Activated CD4-positive, alpha-beta T cell treated with anti-CD3 and anti-CD28 coated beads, Interleukin-10, Interleukin-2, amounts not matched to agents 100 ng/mL and 50 ng/mL, durations not matched to agents 16 hours and 8 hours (primary cell): Measurements from ENCODE around the gene ITPKA.

Experiments used
- DNase-seq: peaks from one replicate; pipeline ENCODE4 v3.0.0-alpha.2; 2020

ITPKA gene

DNA sequence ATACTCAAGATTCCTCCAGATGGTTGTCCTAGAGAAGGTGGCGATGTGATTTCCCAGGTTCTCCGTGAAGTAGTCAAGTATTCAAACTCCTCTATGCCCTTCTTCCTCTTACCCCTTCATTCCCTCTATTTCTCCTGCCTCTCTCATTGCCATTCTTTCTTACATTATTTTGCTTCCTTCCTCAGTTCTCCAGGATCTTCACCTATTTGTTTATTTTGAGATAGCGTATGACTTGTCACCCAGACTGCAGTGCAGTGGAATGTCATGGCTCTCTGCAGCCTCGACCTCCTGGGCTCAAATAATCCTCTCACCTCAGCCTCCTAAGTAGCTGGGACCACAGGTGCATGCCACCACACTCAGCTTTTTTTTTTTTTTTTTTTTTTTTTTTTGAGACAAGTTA lies 1.8 kb upstream of the ITPKA start:
- no peak for DNase-seq

- no peak for DNase-seq
Measured at GRCh38 chr15:41492597-41493204, 973 bp upstream of the ITPKA start.

DNA sequence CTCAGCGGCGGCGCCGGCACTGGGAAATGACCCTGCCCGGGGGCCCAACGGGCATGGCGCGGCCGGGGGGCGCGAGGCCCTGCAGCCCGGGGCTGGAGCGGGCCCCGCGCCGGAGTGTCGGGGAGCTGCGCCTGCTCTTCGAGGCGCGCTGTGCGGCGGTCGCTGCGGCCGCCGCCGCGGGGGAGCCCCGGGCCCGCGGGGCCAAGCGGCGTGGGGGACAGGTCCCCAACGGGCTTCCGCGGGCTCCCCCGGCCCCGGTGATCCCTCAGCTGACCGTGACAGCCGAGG lies 172 bp downstream of the ITPKA start:
- no peak for DNase-seq

DNA sequence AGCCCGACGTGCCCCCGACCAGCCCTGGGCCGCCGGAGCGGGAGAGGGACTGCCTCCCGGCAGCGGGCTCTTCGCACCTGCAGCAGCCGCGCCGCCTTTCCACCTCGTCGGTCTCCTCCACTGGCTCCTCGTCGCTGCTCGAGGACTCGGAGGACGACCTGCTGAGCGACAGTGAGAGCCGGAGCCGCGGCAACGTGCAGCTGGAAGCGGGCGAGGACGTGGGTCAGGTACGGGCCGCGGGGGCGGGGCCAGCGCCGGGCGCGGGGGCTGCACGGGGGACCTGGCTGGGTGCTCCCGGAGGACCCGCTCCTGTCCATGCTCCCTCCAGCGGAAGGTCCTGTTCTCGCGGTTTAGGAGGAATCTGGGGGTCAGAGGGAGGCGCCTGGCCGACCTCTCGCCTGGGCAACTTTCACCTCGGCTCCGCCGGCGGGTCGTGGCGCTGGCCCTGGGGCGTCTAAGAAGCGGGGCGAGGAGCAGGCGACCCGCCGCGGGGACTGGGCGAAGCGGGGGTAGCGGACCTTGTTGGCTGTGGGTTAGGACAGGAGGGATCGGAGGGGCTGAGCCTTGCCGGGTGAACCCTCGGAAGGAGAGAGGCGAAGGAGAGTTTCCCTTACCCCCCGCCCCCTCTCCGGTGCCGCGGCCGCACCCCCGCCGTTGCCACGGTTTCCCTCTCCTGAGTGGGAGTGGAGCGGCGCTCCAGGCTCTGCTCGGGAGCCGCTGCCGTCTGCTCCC lies 682 bp downstream of the ITPKA start:
- peak; percentile 43 for DNase-seq

DNA sequence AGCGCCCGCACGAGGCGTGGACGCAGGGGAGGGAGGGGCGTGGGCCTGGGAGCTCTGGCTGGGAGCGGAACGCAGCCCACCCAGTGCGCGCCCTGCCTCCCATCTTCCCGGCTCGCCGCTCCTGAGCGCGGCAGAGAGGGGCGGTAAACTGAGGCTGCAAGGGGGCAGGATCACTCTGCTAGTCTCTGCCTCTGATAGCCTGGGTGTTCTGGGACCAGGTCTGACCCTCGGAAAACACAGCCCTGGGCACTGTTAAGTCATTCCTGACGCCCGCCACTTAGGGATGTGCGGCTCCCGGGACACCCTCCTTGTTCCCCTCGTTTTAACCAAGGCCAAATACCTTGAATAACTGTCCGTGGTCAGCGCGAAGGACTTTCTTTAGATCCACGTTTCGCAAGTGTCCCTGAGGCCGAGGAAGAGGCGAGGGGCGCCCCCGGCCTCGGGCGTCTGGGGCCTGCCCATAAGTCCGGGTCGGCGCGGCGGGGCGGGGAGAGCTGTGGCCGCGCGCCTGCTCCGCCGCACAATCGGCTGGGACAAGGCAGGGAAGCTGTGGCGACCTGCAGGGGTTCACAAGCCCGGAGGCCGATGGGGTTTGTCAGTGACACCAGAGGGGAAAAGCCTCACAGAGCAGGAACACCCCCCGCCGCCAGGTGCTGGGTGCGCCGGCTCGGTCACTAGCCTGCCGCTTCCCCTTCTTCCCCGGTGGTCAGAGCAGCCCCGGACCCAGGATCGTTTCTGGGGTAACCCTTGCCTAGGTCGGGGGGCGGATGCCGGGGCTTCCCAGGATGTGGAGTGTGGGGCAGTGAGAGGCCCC lies 1.5 kb downstream of the ITPKA start:
- no peak for DNase-seq

GRCh38 chr15:41495736-41496599 lies 2.3 kb downstream of the ITPKA start:
- no peak for DNase-seq

DNA sequence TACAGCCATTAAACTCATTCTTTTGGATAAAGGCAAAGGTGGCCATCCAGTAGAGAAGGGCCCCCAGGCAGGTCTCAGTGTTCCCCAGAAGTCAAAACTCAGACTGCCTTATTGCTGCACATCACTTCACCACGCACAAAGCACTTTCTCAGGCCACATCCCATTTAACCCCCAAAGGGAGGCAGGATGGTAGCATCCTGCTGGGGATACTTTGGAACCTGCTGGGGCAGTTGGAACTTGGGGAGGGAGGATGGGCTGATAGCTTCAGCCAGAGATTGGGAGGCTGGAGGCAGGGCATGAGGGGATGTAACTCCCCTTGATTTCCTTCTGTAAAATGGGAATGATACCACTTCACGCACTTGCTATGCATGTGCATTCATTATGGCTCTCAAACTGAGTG lies 5.0 kb downstream of the ITPKA start:
- no peak for DNase-seq

- no peak for DNase-seq
Measured at GRCh38 chr15:41499109-41499851, 5.6 kb downstream of the ITPKA start.

GRCh38 chr15:41501191-41501917 lies 7.7 kb downstream of the ITPKA start:
- peak; percentile 49 for DNase-seq

DNA sequence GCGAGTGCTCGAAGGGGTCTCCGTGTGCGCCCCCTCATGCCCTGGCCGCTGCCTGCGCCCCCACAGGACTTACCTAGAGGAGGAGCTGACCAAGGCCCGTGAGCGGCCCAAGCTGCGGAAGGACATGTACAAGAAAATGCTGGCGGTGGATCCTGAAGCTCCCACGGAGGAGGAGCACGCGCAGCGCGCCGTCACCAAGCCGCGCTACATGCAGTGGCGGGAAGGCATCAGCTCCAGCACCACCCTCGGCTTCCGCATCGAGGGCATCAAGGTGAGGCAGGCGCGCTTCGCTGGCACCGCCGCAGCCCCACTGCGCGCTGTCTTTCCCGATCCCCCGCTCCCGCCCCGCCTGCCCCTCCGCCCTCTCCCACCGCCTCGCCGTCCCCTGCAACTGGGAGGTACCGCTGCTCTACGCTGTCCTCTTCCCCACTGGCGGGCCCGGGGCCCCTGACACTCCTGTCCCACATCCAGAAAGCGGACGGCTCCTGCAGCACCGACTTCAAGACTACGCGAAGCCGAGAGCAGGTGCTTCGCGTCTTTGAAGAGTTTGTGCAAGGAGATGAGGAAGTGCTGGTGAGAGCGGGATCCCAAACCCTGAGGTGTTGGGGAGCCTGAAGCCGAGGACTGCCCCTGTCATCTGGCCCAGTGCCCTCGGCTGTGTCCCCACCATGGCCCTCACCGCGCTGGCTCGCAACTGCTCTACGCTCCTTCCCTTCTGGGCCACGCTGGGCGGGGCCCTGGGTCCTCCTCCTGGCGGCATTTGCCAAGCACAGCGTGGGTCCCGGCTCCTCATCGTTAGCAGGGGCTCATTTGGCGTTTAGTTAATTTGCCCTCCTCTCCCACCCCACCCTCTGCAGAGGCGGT lies 8.5 kb downstream of the ITPKA start:
- no peak for DNase-seq

GRCh38 chr15:41502795-41503668 lies 9.4 kb downstream of the ITPKA start:
- DNase-seq = no peak

GRCh38 chr15:41503669-41504010 lies 10.0 kb downstream of the ITPKA start:
- DNase-seq = no peak

- DNase-seq = no peak
Measured at GRCh38 chr15:41504751-41505492, 11.2 kb downstream of the ITPKA start.

GRCh38 chr15:41505776-41506175 lies 12.1 kb downstream of the ITPKA start:
- DNase-seq = no peak

DNA sequence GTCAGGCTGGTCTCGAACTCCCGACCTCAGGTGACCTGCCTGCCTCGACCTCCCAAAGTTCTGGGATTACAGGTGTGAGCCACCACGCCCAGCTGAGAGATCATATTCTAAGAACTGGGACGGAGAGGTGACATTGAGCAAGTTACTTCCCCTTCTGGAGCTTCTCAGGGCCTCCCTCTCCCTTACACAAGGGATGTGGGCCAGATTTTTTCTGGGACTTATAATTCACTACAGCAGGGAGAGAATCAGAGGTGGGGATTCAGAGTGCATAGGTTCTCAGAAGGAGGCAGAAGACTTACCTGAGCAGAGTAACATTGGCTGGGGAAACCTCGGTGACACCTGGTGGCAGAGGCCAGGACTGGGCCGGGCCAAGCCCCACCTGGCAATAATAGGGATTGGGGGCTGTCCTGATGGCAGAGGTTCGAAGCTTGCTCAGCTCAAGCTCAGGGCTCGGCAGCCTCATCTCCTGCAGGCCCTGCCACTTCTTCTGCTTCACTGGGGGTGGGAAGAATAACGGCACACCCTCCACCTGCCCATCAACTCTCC lies 13.2 kb downstream of the ITPKA start:
- DNase-seq = no peak

GRCh38 chr15:41507820-41508290 lies 14.2 kb downstream of the ITPKA start:
- no peak for DNase-seq

GRCh38 chr15:41510728-41511127 lies 17.1 kb downstream of the ITPKA start:
- no peak for DNase-seq

DNA sequence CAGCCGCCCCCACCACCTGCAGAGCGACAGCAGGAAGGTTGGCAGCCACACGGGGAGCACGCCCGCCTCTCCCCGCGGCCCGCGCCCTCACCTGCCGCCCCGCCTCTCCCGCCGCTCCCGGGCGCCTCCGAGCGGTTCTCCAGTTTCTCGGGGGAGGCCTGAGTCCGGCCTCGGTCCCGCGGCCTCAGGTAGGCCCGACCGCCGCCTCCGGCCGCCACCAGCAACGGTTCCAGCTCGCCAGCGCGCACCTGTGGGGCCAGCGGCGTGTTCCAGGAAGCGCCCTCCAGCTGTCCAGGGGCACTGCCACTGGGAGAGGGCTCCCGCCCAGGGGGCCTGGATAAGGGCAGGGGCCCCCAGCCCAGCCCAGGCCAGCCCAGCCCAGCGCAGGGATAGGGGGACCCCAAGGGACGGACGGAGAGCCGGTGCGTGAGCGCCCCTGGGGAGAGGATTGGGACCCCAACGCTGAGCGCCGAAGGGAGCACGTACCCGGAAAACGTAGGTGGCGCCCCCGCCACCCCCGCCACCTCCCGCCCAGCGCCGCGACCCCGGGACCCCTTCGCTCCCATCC lies 17.7 kb downstream of the ITPKA start:
- no peak for DNase-seq
